Activated gamma-delta T cell treated with Interleukin-2 at 50 U/mL for 16 hours (primary cell): Measurements from ENCODE around the gene SAMMSON.

Source experiments
- DNase-seq: peaks from one replicate; pipeline ENCODE4 v3.0.0-alpha.2; 2020

Gene SAMMSON

GRCh38 chr3:69999140-70000027, at the start of gene SAMMSON:
Gene SAMMSON, plus strand, starts transcription at chr3:69999733.
- no peak for DNase-seq

GRCh38 chr3:69951616-69952015, 47.9 kb upstream of the SAMMSON start:
- DNase-seq = no peak

DNA sequence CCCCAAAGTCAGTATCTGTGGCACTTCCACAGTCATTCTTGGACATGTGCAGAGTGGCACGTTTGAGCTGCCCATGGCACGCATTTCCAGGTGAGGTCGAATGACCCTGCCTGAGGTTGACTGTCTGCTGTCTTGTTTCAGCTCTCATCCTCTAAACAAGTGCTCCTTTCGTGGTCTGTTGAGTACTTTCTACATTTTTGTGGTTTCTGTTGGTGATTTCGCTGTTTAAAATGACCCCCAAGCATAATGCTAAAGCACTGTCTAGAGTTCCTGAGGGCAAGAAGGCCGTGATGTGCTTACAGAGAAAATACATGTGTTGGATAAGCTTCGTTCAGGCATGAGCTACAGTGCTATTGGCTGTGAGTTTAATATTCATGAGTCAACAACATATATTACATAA, 40.0 kb upstream of the SAMMSON start:
- no peak for DNase-seq

- no peak for DNase-seq
Measured at GRCh38 chr3:69961706-69962439, 37.7 kb upstream of the SAMMSON start.

GRCh38 chr3:69963643-69964042, 35.9 kb upstream of the SAMMSON start:
- no peak for DNase-seq

GRCh38 chr3:69967156-69967555, 32.4 kb upstream of the SAMMSON start:
- no peak for DNase-seq

DNA sequence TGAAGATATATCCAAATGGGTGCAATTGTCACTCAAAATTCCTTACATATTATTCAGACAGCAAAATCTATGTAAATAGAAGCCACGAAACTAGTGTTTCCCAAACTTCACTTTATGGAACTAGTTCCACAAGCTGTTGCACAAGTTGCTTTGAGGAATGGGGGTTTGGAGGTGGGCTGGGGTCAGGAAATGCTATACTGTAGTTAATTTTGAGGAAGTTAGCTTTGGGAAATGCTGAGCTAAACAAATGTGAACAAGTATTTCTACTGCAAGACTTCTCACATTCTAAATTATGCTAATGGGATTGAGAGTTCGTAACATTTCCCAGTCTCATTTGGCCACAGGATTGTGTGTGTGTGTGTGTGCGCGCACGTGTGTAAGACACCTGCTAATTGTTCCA, 28.7 kb upstream of the SAMMSON start:
- DNase-seq = no peak

DNA sequence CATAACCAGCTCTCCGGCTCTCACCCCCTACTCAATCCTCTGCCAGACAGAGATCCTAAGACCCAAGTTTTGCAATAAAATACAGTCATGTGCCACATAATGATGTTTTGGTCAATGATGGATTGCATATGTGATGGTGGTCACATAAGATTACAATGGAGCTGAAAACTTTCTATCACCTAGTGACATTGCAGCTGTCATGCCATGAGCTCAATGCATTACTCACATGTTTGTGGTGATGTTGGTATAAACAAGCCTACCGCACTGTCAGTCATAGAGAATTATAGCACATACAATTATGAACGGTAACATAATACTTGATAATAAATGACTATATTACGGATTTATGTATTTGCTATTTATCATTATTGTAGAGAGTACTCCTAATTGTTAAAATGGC, 26.9 kb upstream of the SAMMSON start:
- no peak for DNase-seq

DNA sequence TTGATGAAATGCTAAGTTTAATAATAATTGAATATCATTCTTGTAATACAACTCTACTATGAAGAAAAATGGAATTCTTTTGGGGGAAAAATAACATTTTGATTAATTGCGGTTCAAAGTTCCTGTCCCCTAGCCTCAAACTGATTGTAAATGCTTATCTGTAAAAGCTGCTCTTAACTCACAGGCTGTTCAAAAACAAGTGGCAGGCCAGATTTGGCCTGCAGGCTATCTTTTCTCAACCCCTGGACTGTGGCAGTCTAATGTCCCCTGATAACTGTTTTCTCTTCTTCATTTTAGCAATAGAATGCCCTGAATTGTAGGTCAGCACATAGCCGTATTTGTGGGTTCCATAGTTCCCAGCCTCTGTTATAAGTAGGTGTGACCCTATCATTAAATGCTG, 23.5 kb upstream of the SAMMSON start:
- no peak for DNase-seq

DNA sequence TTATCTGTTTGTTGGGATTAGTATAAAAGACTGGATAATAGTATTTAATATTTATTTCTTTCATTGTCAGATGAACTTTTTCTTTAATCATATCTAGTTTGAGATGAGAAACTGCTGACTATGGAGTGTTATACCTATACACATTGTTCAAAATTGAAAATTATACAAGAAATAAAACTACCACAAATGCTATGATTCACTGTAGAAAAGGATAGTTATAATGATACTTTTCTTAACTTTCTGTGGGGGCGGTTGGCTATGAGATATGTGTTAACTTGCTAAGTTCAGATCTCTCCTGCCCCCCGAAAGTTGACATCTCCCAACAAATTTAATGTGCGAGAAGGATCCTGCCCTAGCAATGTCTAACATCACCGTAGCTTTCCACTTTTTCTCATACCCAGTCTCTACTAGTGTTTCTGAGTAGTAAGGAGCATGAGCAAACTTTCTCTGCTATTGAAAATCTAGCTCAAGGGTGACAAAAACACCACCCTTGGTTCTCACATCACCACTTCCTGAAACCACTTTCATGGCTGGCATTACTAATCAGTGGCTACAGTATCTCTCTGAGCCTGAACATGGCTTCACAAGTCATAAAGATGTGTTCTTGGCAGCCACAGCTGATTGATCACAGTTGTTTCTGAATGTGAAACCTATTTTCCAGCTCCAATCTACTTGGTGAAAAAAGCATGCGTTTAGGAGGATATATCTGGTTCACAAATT, 15.8 kb upstream of the SAMMSON start:
- DNase-seq = no peak

DNA sequence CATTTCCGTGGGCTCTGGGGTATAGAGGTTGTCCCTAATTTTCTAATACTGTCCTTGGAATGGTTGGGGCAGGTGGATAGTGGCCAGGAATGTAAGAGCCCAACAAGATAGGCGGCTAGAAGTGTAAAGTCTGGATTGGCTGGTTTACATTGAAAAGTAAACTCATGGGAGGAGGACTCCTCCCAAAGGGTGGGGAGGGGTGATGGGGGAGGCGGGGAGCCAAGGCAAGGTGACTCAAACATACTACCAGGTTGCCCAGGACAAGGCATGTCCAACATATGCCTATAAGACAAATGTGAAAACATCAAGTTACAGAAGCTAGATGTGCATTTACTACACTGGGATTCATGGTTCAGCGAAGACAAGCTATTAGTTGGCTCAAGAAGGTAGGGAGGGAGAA, 14.3 kb upstream of the SAMMSON start:
- no peak for DNase-seq

DNA sequence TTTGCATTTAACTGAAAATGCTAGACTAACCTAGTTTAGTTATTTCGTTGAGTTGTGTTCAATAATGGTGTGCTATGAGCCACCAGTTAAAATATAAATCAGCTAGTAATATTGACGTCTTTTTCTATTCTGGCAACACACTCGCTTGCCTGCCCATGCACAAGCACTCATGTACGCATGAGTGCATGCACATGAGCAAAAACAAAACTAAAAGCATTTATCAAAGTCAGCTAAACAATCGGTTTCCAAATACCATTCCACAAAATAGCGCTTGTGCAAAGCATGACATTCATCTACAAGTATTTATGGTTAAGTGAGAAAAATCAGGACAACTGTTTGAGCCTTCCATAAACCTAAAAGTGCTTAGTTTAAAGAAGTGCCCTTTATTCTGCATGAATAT, 13.1 kb upstream of the SAMMSON start:
- DNase-seq = no peak

- no peak for DNase-seq
Measured at GRCh38 chr3:69987833-69988232, 11.7 kb upstream of the SAMMSON start.

DNA sequence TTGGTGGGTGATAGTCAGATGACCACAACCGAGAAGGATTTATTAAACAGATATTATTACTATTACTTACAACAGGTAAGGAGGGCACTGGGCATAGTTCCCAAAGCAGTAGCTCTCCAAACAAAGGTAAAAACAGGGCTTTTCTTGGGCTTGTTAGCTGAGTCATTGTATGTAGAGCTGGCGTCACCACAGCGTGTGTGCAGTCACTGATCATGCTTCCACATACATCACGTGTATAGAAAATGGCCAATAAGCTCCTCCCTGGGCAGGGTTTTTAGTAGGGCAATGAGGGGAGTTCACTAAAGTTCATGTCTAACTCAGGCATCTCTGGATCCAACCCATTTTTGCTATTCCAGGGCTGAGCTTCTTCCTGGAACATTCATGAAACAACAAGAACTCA, 5.8 kb upstream of the SAMMSON start:
- no peak for DNase-seq

- no peak for DNase-seq
Measured at GRCh38 chr3:69994919-69995318, 4.6 kb upstream of the SAMMSON start.

- no peak for DNase-seq
Measured at GRCh38 chr3:69997631-69998307, 1.8 kb upstream of the SAMMSON start.

DNA sequence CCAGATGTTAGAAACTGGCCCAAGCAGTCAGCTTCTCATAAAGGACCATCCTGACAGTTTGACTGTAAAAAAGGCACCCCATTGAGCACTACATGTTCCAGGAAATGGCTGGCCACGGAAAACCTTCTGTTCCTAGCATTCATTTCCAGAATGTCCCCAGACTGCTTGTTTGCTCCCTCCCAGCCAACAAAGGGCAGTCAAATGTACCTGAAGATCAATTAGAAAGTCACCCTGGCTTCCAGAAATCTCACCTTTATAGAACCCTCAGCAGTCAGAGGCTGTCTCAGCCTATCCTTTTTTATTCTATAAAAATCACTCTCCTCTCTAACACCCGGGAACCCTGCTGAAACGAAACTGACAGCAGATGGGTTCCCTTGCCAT, 784 bp upstream of the SAMMSON start:
- DNase-seq = no peak

DNA sequence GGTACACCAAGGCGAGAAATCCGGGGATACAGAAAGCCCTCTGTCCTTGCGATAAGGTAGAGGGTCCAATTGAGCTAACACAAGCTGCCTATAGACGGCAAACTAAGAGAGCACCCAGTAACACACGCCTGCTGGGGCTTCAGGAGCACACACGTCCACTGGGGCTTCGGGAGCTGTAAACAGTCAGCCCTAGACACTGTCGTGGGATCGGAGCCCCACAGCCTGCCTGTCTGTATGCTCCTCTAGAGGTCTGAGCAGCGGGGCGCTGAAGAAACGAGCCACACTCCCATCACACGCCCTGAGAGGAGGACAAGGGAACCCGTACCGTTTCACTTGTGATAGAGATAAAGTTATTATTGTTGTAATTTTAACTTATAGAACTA, 486 bp downstream of the SAMMSON start:
- no peak for DNase-seq

DNA sequence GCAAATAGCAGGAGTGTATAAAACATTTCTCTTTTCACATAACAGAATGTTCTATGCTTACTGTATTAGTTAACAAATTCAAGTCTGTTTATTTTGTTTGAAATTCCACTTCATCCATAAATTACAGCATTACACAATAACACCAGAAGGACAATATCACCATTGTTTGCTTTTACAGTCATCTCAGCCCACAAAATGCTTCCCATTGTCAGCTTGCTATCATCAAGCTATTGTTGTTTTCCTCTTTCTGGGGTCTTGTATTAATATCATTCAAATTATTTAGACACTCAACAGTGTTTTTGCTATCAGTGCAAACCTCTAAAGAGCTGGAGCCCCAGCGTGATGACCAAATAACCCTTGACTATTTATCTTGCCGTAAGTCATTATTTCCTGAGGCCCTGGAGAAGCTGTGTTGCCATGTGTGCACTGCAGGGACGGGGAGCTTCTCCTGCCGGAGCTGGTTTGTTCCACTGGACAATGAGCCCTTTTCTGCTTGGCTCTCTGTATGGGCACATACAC, 1.1 kb downstream of the SAMMSON start:
- no peak for DNase-seq

GRCh38 chr3:70003119-70003518, 3.6 kb downstream of the SAMMSON start:
- no peak for DNase-seq

DNA sequence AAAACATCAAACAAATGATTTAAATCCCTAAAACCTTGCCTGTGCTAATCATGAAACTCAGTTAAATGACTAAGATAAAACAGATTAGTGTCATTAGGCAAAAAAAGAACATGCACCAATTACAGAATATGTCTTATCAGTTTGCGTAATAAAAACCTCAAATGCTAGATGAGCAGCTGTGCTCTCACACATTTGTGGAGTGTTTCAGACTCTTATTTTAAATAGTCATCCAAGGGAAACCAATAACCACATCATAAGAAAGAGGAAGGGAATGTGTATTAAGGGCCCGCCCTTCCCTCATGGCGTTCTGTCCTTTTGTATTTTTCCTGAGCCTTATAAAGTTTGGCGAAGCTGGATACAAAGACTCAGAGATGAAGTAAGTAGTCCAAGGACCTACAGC, 6.6 kb downstream of the SAMMSON start:
- no peak for DNase-seq

DNA sequence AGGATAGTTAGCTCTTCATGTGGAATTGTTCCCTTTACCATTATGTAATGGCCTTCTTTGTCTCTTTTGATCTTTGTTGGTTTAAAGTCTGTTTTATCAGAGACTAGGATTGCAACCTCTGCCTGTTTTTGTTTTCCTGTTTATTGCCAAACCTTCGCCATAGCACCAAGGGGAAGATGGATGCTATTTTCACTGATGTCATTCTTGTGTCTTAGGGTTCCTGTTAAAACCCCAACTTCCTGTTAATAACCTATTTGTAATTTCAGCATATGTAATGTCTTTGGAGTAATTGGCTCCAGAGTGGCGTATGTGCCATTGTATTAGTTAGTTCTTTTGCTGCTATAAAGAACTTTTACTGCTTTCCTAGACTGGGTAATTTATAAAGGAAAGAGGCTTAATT, 10.8 kb downstream of the SAMMSON start:
- DNase-seq = no peak

- no peak for DNase-seq
Measured at GRCh38 chr3:70011582-70011981, 12.0 kb downstream of the SAMMSON start.
